NCI-H2227 treated with DMSO at 0.1 percent for 48 hours (cell line): ENCODE results near the gene PRKCE.

Source experiments
- DNase-seq: peaks from one replicate; lab custom pipeline; 2025; lab: John Stamatoyannopoulos, UW

Gene PRKCE

DNA sequence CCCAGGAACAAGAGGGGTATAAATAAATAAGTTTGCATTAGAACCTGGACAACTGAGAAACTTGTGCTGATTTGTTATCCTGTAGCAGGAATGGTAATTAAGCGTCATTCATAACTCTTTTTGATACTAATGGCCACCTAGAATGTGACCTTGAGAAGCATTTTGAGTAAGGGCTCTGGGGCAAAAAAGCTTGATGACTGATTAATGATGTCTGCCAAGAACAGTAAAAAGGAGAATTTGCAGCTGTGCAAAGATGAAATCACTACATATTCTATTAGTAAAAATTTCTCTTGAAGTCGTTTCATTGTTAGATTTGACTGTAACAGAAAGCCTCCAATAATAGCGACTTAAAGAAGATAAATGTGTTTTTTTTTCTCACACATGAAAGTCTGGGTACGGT, 157.7 kb downstream of the PRKCE start:
- DNase-seq: no peak

DNA sequence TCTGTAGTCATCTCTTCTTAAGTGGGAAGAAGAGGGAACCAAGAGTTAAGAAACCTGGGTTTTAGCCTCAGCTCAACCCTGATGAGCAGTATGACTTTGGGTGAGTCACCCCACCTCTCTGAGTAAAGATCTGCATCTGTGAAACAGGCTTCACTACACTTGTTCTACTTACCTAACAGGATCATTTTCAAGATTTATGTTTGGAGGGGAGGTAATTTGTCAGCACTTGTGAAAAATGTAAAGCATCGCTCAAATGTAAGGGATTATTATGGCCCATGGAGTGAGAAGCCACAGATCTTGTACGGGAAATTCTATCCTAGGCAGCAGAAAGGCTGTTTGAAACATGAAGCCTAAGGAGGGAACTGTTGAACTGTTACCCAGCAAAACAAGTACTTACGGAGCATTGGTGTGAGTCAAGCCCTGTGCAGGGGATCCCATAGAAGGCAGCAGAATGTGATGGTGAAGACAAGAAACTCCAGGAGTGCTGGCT, 160.6 kb downstream of the PRKCE start:
- DNase-seq: peak; percentile 41

DNA sequence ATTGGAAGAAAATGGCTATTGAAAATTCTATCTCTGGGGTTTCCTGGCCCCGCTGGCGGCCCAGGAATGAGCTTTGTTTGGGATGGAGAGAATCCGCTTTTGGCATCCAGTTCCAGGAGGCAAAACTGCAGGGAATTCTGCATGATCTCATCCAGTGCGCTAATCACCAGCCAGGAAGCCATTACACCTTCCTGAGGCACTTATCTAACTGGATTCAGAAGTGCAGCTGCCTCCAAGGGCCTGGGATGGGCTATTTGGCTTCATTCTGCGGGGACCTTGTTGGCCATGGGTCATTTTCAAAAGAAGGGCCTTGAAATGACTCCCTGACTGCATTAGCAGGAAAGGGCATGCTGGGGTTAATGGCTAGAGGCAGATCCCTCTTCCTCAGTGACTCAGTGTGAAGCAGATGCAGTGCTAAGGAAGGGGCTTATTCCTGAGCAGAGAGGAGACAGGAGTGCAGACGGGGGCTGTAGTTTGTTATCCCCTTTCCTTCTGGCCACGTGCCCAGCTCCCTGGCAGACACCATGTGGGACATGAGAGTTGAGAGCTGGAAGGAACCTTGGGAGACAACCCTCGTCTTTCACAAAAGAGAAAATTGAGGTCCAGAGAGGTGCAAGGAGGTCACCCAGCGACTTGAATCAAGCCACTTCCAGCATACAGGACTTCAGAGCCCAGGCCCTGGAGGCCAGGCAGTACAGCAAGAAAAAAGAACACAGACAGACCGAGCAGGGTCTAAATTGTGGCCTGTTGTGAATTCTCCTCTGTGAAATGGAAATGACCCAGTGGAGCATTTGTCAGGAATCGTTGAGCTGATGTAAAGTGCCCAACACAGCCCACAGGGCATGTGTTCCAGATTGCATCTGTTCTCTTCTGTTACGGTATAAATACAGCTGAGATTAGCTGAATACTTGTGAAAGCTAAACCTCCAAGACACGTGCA, 161.8 kb downstream of the PRKCE start:
- peak; percentile 56 for DNase-seq

DNA sequence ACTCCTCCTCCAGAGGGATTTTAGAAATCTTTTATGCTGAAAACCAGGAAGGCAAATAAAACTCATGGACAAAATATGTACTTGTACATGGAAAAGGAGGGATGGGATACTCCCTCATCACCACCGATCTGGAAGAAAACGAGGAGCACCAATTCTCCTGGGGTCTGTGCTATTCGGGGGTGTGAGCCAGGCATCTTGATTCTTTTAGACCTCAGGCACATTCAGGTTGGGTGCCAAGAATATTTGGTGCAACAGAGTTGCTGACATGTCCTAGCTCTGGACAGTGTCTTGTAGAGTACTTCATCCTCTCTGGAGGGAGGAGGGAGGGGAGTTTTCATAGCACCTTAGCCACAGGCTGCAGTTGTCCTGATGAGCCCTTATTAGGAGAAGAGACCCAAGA, 163.0 kb downstream of the PRKCE start:
- DNase-seq: no peak

DNA sequence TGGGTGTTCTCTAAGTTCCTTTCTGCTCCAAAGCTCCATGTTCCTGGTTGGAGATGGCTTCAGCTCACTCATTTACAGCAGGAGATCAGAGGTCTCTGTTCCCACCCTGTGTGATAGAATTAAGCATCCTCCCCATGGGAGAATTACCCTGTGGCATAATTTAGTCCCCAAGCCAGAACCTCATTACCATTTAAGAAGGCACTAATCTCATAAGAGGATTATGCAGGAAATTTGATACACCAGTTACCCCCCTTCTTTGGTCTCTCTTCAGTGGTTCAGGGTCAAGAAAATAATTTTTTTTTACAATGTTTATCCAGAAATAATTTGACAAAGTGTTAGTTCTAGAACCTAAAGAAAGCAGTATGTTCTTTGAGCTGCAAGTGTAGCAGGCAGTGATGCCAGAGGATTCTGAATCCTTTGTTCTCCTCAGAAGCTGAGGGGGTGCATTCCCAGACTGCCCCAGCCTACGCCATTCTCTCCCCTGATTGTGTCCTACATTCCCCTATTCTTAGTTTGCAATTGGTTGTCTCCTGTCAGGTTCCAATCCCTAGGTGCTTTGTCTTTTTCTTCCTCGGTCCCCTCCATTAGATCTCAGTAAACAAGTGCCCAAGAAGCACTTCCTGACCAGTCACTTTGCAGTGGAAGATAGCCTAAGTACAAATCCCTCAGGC, 163.6 kb downstream of the PRKCE start:
- DNase-seq: no peak

DNA sequence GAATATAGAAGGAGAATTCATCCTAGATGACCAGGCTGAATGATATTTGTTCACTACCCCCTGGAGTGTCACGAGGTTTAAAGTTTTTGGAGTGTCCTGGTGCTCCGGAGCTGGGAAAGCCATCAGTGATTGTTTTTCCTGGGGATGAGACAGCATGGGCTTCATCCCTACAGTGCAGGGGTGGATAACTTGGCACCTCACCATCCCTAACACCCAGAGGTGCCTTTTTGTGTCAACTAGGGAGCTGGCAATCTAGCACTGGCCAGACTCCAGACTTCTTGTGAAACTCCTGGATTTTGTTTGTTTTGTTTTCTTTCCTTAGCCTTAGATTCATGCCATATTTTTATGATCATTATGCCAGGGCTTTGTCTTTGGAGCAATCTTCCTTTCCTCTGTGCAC, 164.8 kb downstream of the PRKCE start:
- no peak for DNase-seq

DNA sequence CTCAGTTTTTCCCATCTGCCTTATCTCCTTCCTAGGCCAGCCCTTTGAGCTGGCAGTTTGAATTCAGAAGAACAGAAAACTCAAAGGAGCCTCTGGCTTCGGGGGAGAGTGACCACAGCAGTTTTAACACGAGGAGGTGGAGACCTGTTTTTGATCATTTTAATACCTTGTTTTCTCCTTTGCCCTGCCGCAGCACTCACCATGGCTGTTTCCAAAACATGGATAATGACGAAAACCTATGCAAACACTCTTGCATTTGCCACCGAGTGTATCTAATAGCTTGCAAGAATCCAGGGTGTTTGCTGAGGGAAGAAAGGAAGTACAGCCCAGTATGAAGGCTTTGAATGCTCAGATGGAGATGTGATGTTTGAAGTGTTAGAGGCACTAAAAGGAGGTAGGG, 167.1 kb downstream of the PRKCE start:
- no peak for DNase-seq

DNA sequence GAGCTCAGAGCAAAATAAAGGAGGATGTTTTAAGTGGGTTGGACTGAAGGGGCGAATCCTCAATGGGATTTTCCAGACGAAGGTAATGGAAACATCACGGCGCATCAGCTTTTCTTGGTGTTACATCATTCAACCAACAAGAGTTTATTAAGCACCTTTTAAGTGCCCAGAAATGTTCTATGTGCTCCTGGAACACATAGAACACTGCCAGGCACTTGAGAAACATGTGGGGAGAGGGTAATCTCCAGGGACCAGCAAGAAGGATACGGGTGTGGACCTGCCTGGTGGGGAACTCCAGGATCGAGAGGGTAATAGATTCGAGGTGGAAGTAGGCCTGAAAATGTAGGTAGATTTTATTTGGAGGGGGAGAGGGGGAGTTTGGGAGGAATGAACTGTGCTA, 168.6 kb downstream of the PRKCE start:
- DNase-seq: no peak

DNA sequence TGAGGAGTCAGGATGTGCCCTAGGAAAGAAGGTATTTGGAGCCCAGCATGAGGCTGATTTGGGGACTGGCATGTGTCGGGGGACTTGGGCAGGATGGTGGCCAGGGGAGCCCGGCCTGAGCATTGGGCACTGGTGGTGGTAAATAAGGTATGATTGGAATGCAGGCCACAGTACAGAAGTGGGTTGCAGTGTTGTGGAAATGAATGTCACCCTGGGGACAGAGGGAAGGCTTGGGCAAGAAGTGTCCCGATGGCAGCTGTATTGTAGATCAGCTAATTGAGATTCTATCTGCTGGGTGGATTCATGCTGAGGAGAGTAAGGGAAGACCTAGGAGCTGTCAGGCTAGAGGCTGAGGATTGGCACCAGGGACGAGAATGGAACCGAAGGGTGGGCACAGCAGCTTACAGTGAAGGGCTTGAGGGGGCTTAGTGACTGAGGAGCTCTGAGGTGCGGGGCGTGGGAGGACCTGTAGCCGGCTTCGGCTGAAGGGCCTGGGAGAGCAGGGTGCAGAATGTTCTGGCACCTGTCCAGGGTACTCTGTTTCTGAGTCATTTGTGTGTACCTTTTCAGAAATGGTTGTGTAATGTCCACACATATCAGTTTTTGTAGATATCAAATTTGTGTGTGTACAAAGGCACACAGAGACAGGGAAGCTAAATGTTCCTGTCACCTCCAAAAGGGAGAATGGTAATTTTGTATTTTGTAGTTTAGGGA, 170.2 kb downstream of the PRKCE start:
- no peak for DNase-seq

DNA sequence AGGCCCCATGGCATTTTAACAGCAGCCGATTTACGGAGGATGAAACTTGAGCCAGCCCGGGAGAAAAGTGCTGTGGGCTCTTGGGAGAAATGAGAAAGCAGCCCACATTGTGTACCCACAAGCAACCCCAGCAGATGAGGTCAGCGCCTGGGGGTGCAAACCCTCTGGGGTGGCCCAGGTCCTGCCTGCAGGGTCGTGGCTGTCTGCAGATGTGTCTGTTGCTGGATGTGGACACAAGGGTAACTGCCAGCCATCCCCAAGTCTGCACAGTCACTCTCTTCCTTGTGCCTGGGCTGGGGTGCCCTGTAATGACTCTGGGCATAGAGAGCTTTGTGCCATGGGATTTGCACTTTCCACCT, 170.8 kb downstream of the PRKCE start:
- DNase-seq: no peak

DNA sequence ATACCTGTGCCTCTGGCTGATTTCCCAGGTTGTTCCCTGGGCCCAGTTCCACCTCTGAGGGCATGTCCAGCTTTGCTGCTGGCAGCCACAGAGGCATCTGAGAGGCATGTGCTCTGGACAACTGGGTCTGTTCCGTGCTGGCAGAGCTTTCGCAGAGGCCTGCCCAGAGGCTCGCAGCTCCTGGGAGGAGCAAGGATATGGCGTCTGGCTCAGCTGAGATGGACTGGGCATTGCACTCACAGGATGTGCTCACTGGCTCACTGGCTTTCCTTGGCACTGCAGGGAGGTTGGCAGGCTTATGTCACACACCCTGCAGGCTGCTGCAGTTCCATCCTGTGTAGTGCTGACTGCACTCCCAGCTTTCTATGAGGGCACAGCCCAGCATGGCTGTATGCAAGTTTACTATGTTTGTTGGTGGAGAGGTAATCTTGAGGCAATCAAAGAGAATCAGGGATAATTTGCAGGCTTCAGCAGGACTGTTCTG, 172.3 kb downstream of the PRKCE start:
- DNase-seq: no peak

DNA sequence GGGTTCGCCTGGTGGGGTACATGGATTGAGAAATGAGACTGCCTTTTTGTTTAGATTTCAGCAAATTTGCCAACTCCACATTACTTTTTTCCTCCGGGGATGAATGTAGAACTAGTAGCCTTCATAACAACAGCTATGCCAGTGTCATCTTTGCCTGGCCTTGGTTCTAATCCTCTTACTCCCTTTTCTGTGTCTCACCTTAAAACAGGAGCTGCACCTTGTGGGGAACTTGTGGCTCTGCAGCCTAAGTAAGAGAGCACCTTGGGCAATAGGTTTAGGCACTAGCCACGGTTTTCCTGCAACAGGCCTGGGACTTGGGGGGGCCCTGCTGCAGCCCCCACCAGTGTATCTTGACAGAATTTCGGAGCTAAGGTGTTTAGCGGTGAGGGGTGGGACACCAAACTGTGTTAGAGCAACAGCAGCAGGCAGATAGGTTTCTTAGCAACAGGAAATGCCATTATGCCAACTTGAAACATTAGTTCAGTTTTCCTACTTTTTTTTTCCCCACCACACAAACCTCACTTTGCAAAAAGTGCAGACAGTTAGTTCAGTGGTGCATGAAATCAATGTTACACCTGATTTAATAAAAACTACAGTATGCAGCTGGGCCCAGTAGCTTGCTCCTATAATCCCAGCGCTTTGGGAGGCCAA, 173.7 kb downstream of the PRKCE start:
- DNase-seq: no peak

DNA sequence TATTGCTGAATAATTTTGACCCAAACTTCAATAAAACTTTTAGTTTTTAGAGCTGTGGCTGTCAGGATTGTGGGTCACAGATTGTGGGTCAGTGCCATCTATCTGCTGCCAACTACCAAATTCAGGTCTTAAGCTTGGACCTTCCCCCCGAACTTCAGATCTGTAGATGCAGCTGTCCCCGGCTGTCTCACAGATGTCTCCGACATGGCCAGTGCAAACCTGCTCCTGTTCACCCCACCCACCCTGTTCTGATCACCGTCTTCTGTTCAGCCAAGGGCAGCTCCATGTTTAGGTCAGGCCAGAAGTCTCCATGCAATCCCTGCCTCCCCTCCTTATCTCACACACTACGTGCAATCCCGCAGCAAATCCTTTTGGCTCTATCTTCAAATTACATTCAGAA, 175.0 kb downstream of the PRKCE start:
- no peak for DNase-seq

DNA sequence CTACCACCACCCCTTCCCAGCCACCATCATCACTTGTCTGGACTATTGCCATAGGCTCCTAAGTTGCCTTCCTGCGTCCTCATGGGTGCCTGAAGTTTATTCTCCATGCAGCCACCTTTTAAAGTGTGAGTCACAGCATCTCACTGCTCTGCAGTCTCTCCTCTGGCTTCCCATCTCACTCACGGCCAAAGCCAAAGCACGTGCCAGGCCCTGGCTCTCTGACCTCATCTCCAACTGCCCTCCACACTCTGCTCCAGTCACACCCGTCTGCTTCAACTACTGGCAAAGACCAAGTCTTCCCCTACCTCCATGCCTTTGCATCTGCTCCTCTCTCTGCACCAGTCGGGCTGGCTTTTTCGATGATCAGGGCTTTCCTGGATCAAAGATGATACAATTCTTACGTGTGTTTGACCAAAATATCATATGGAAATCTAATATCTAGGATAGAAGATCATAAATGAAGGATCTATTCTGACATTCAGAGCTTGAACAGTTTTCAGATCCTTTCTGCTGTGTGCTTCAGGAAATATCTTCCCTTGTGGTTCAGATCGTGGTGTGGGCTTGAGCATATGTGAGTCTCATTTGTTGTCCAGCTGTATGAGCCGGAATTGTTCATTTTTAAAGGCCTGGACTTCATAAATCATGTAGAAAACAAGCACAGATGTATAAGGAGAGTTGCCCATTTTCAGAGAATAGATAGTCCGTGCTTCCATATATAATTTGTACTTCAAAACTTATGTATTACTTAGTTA, 175.6 kb downstream of the PRKCE start:
- DNase-seq: no peak

DNA sequence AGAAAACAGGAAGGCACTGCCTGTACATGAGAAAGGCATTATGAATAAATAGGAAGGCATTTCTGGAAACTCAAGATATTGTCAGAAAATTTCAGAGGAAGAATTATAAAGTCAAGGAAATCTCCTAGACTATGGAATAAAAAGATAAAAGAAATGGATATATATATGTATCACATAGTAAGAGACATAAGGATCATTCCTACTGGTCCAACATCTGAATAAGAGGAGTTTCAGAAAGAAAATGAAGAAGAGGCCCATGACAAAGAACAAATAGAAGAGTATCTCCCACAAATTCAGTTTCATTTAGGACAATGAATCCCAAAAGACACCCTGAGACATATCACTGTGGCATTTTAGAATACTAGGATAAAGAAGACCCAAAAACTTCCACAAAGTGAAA, 178.8 kb downstream of the PRKCE start:
- no peak for DNase-seq

DNA sequence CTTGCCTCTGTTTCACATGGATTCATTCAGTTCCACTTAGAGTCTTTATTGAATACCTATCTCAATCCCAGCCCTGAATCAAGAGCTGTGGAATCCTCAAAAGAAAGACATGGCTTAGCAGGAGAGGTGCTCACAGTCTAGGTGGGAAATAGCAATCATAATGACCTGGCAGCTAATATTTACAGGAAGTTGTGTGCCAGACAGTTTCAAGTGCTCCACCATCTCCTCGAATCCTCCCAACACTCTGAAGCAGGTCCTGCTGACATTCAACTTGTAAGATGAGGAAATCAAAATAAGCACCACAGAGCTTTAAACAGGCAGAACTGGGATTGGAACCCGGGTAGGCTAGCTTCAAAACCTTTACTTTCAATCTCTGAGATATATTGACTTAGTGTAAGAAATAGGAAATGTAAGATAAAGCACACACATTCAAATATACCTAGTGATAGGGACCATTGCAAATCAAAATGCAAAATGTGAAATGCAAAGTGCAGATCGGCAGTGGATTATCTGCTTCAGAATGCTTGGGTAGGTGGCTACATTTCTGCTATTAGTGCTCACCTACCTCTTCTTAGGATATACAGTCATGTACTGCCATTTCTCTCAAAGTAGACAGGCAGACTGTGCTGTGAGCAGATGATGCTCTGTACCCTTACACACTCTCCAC, 182.0 kb downstream of the PRKCE start:
- DNase-seq: no peak

DNA sequence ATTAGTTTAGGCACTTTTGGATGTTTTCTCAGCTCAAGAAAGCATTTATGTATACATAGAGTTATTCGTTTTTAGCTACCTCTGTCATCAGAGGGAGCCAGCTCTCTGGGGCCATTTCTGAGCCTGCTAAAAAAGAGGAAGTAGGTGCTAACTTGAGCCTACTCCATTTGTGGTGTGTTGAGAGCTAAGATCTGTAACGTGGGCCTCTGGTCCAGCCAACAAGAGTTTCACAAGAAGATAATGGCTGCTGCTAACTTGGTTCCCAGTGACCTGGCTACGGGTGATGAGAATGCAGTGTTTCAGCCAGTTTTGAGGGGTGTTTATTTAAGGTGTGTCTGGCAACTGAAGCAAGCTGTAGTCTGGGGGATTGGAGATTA, 182.5 kb downstream of the PRKCE start:
- DNase-seq: no peak

DNA sequence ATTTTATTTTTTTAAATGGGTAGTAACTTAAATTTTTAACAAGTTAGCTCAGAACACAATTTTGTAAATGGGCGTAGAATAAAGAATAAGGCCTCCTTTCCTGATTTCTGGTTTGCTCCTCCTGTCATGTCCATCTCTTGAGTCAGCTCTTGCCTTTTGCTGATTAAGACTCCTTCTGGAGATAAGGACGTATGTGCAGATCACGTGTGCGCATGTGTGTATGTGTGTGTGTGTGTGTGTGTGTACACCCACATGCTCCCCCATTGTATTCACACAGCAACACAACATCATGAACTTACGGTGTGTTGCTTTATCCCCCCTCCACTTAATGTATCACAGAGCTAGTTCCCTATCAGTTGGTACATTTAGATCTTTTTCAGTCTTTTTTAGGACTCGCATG, 182.9 kb downstream of the PRKCE start:
- DNase-seq: no peak

DNA sequence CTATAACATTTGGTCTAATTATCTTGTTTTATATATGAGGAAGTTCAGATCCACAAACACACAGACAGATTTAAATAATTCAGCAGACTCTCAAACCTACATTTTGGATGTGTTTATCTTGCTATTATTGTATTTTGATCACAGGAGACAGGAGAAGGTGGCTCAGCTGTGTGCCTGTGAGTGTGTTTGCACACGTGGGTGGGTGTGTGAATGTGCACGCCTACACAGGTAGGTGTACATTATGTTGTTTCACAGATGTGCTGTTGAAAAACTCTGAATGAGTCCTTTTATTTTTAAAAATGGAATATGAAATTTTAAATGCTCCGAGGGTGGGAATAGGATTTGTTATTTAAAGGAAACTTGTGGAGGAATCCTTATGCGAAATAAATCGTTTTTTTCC, 183.4 kb downstream of the PRKCE start:
- DNase-seq: no peak

DNA sequence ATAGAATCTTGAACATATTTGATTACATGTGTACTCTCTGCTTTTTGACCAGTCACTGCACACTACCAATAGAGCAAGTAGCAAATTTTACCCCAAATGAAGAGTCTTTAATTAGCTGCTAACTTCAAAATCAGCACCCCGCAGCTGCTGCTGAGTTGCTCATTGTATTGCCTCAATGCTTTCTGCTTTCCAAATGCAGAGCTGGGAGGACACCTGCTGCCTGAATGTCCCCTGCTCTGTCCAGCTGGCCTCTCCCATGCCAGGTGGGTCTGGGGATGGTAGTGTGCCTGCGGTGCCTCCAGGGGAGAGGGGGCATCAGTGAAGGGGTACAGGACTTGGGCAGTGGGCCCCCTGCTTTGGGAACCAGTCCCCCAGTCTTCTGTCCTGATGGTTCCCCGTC, 184.8 kb downstream of the PRKCE start:
- DNase-seq: no peak

DNA sequence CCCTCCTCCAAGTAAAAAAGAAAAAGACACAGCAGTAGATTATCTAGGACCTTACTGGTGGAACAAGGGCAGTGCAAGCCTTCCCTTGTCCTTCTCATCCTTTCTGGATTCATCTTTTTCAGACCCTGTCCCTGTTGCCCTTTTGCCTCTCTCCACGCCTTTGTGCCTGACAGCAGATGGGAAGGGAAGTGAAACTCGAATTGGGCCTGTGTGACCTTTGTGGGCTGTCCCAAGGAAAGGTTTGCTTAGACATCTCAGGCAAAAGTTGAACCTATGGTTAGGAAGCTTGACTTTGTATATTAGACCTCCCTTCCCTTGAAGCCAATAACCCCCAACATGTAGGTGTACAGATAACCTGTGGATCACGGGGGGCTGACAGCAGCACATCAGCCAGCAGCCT, 185.3 kb downstream of the PRKCE start:
- DNase-seq: no peak
